GM18511 (cell line): ENCODE results near the gene FASTKD1.

Experiments
- ATAC-seq: cut with Tn5 transposase; IDR thresholded peaks from one replicate; pipeline ENCODE4 v1.9.1; 2021; ENCODE audit warnings: mild to moderate bottlenecking, moderate library complexity; ENCODE audit not compliant: unreplicated experiment

Gene FASTKD1

GRCh38 chr2:169509298-169509885, 64.3 kb downstream of the FASTKD1 start, which contains the start of gene KLHL41:
KLHL41 (plus strand) TSS chr2:169509702; CDS start chr2:169509779, 77 bp downstream.
- no peak for ATAC-seq

DNA sequence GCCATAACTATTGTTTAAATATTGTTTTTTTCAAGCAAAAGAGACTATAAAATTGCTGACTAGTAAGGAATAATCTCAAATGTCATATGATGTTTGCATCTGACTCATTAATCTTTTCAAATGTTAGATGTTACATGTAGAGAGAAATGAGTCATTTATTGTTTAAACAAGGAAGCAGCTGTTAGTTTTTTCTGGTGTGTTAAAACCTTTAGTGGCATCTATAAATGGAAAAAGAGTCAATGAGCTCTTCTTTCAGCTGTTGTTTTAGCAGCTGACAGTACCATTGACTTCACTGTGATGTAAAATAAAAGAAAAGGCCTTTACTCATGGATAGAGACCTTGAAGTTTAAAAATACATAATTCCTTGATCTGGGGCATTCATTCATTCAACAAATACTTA, 66.0 kb downstream of the FASTKD1 start:
- ATAC-seq = no peak

GRCh38 chr2:169504651-169505050, 69.0 kb downstream of the FASTKD1 start:
- no peak for ATAC-seq

GRCh38 chr2:169495310-169495928, 78.2 kb downstream of the FASTKD1 start:
- no peak for ATAC-seq

GRCh38 chr2:169493360-169493759, 80.3 kb downstream of the FASTKD1 start:
- ATAC-seq = no peak

DNA sequence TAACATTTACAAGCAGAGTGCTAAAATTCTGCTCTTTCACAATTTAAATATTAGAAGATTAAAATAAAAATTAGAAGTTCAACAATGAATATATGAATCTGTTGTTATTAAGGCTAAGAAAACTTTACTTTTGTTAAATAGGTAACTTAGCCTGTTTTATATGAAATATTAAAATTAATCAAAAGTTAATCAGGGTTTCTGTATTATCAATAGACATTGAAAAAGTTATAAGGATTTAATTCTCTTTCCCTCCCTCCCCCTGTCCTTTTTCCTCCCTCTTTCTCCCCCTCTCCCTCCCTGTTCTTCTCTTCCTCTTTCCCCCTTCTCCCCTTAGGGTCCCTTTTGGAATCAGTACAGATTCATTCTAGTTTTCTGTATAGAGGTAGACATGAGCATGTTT, 82.3 kb downstream of the FASTKD1 start:
- ATAC-seq = no peak

- ATAC-seq = no peak
Measured at GRCh38 chr2:169490834-169491233, 82.8 kb downstream of the FASTKD1 start.

DNA sequence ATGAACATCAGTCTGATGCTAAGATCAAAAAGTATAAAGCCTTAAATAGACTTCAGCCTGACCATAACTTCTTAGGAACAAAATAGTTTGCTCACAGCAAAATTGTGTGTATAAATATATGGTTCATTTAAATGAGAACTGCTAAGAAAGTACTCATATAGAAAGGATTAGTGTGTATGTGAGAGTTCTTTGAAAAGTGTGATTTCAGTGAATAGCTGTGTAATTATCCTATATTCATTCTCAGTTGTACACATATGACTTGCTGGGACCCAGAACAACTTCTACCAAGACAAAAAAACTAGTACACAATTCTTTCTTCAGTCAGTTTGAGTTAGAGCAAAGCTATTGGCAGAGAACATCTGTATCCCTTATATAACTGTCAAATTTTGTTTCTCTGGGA, 87.2 kb downstream of the FASTKD1 start:
- no peak for ATAC-seq

- ATAC-seq = no peak
Measured at GRCh38 chr2:169485650-169486138, 88.0 kb downstream of the FASTKD1 start.

GRCh38 chr2:169480079-169480465, 93.6 kb downstream of the FASTKD1 start:
- ATAC-seq = peak; percentile 3
